Activated B cell treated with CpG ODN at 0.5 μM for 24 hours (primary cell): Measurements from ENCODE around the gene GRAPL. TPM values are rescaled to one million over a fixed set of nuclear protein-coding genes. Genes with fewer than 3 reads are reported as not detected.
"Not testable (repeated sequence)": the region's sequence is repeated elsewhere in the genome, so short reads cannot be mapped to it uniquely, and the experiment has no call there.

Source experiments
- ATAC-seq: fragments of 200-7000 bp; cut with Tn5 transposase; one replicate; pipeline ENCODE4 v1.10.0; 2021; ENCODE audit warnings: low read depth, mild to moderate bottlenecking, moderate library complexity
- CTCF ChIA-PET: fragments of 350-600 bp; sonication (Branson Sonifier 250); formaldehyde crosslinking; loops from one replicate; lab custom pipeline; 2021; ENCODE audit warnings: antibody characterized with exemption; lab: Charles Lee
- POLR2A ChIA-PET: fragments of 350-600 bp; sonication (Branson Sonifier 250); formaldehyde crosslinking; loops from one replicate; lab custom pipeline; 2021; ENCODE audit warnings: antibody characterized with exemption; lab: Charles Lee
- DNase-seq: peaks from one replicate; pipeline ENCODE4 v3.0.0; 2022
- H3K27ac Mint-ChIP-seq: one replicate; pipeline ENCODE4 v1.8.0; 2020; ENCODE audit warnings: mixed read lengths
- H3K27me3 Mint-ChIP-seq: one replicate; pipeline ENCODE4 v1.8.0; 2021; ENCODE audit warnings: mixed read lengths
- H3K36me3 Mint-ChIP-seq: one replicate; pipeline ENCODE4 v1.8.0; 2021; ENCODE audit warnings: low read depth, mixed read lengths
- H3K4me1 Mint-ChIP-seq: one replicate; pipeline ENCODE4 v1.8.0; 2021; ENCODE audit warnings: mixed read lengths
- H3K4me3 Mint-ChIP-seq: one replicate; pipeline ENCODE4 v1.8.0; 2020; ENCODE audit warnings: mild to moderate bottlenecking, mixed read lengths
- H3K9me3 Mint-ChIP-seq: one replicate; pipeline ENCODE4 v1.8.0; 2020; ENCODE audit warnings: mixed read lengths
- intact Hi-C: fragments of 100-400 bp; cut with micrococcal nuclease; formaldehyde crosslinking; loops from one replicate; pipeline ENCODE4 v1.15.1; 2024
- total RNA-seq: library from RNA; stranded (reverse); gene quantifications from 2 replicates; pipeline ENCODE4 v1.2.3, GENCODE V29; 2022

GRAPL gene
- total RNA-seq, 1 donor from 2014 or later: 59.0 TPM

DNA sequence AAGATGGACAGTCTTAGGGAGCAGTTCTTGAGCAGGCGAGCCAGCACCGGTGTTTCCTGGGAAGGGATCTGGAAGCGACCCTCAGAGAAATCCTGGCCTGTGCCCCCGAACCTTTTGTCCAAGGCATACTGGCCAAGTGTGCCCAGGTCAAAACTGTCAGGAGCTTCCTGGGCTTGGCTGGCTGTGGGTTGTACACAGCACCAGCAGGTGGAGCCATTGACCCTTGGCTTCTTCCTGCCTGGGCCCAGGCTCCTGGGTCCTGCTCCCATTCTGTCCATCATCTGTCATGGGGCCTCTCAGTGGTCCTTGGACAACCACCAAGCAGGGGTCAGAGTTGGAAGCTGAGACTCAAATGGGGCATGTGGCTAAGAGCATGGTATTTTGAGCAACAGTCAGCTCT lies 15.0 kb downstream of the GRAPL start:
- DNase-seq, H3K9me3 Mint-ChIP-seq, H3K27me3 Mint-ChIP-seq, CTCF ChIA-PET, H3K36me3 Mint-ChIP-seq, H3K4me1 Mint-ChIP-seq, ATAC-seq, H3K27ac Mint-ChIP-seq, POLR2A ChIA-PET, H3K4me3 Mint-ChIP-seq, intact Hi-C loops: not testable (repeated sequence)

DNA sequence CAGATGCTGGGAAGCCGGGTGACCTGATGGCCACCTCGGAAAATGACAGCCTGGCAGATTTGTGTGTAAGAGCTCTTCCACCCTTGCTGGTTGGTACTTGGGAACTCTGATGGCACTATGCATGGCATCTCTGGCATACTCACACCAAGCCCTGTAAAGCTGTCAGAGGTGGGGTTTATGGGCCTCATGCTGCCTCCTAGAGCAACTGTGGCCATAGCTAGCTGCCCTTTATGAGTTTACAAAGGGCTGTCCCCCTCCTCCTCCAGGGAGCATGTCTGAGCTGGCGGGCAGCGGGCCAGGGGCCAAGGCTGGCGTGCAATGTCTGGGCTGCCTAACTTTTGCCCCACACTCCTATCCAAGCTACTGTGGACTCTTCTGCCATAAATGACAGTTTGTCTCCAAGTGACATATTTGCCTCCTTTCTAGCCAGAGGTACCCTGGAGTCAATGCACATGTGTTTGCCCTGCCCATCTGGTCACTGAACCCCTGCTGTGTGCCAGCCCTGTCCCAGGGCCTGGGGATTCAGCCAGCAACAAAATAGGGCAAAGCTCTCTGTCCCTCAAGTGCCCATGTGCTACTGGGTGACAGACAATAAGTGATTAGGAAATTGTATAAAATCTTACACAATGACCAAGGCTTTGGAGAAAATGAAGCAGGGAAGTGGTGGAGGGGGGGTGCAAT lies 15.8 kb downstream of the GRAPL start:
- H3K36me3 Mint-ChIP-seq, DNase-seq, H3K4me1 Mint-ChIP-seq, H3K4me3 Mint-ChIP-seq, intact Hi-C loops, POLR2A ChIA-PET, H3K27ac Mint-ChIP-seq, ATAC-seq, H3K27me3 Mint-ChIP-seq, CTCF ChIA-PET, H3K9me3 Mint-ChIP-seq: not testable (repeated sequence)

DNA sequence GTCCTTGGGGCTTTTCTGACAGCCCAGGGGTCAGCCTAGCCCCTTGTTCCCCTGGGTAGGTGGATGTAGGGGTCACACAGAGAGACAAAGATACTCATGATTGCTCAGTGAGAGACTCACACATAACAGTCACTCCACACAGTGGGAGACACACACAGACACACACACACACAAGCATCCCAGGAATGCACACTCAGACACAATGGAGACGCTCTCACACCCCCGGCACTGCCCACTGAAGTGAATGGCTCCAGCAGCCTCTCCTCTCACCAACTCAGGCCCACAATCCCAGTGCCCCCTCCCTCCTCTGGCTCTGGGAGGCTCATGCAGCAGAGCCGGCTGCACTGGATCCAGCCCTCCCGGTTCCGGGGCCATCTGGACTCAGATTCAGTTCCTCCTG lies 17.0 kb downstream of the GRAPL start:
- ATAC-seq, intact Hi-C loops, H3K4me1 Mint-ChIP-seq, POLR2A ChIA-PET, H3K27me3 Mint-ChIP-seq, CTCF ChIA-PET, H3K4me3 Mint-ChIP-seq, H3K36me3 Mint-ChIP-seq, DNase-seq, H3K9me3 Mint-ChIP-seq: not testable (repeated sequence)
- peak overlapping the region; percentile 53 for H3K27ac Mint-ChIP-seq

DNA sequence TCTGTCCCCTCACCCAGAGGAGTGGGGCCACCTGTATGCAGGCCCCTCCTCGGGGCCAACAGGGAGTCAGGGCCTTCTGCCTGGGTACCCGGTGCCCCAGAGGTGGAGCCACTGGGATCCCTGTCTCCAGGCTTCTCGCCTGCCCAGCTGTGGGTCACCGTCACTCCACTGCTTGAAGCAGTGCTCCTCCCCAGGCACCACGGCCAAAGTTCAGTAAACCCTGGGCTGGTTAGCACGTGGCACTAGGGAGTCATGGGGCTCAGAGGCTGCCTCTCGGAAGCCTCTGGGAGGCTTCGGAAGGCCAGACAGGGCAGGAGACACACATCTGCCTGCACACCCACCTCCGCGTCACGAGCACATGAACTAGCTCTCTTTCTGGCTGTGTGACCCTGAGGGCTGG lies 18.1 kb downstream of the GRAPL start:
- ATAC-seq, H3K9me3 Mint-ChIP-seq, POLR2A ChIA-PET, H3K4me1 Mint-ChIP-seq, H3K27ac Mint-ChIP-seq, intact Hi-C loops, H3K36me3 Mint-ChIP-seq, H3K4me3 Mint-ChIP-seq, H3K27me3 Mint-ChIP-seq, CTCF ChIA-PET, DNase-seq: not testable (repeated sequence)

DNA sequence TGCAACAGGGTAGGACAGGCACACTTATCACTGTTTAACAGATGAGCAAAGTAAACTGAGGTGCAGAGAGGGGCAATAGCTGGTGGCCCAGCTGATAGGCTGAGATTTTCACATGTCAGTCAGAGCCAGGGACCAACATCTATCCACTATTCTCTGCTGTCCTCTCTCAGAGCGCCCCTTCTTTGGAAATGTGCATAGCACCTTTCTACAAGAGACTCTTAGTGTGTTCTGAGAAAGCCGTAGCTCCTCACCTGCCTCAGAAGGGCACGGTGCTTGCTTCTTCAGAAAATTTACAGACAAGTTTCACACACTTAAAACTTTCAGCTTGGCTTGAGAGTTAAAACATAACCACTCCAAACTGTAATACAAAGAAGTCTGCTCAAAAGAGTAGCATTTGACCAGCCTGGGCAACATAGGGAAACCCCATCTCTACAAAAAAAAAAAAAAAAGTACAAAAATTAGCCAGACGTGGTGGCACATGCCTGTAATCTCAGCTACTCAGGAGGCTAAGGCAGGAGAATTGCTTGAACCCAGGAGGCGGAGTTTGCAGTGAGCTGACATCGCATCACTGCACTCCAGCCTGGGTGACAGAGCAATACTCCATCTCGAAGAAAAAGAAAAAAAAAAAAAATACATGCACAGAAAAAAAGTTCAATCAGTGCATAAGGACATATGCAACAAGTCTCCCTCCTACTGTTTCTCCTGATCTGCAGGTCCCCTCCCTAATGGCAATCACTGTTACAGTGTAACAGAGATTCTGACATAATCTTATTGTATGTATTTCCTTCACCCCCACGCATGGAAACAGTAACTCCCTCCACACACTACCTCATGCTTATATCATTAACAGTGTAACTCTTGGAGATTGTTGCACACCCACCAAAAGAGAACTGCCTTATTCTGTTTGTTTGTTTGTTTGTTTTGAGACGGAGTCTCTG lies 23.6 kb downstream of the GRAPL start:
- H3K4me1 Mint-ChIP-seq, DNase-seq, H3K36me3 Mint-ChIP-seq, intact Hi-C loops, POLR2A ChIA-PET, H3K9me3 Mint-ChIP-seq, CTCF ChIA-PET, H3K27ac Mint-ChIP-seq, ATAC-seq, H3K4me3 Mint-ChIP-seq, H3K27me3 Mint-ChIP-seq: not testable (repeated sequence)

DNA sequence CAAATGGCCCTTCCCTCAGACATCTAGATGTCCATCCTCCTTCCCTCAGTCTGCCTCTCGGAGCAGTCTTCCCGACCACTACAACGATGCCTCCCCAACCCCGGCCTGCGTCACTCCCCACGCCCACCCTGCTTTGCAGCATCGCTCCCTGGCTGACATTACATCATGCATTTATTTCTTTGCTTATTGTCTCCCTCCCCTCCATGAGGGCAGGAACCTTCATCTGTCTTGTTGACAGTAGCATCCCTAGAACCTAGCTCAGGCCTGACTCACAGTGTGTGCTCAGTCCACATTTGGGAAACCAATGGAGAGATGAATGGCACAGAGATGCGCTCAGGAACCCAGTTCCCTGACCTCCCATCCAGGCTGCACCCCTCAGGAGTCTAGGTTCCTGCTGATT lies 30.2 kb downstream of the GRAPL start:
- CTCF ChIA-PET, H3K27me3 Mint-ChIP-seq, H3K4me3 Mint-ChIP-seq, intact Hi-C loops, ATAC-seq, H3K4me1 Mint-ChIP-seq, DNase-seq, POLR2A ChIA-PET, H3K9me3 Mint-ChIP-seq, H3K36me3 Mint-ChIP-seq, H3K27ac Mint-ChIP-seq: not testable (repeated sequence)

DNA sequence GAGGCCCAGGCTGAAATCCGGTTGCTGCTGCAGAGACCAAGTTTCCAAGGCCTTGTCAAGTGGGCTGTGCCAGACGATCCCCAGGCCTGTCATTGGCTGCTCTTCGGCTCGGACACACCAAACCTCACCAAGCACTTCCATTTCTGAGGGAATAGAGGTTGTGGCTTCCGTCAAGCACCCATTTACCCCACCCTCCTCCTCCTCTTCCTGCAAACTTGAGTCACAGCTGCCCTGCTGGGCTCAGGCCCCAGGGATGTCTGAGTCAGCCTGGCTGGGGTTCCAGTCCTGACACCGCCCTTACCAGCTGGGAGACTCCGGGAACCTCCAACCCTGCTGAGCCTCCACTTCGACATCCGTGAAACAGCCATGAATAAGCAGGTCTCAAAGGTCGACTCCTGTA lies 31.1 kb downstream of the GRAPL start:
- DNase-seq, intact Hi-C loops, H3K9me3 Mint-ChIP-seq, ATAC-seq, POLR2A ChIA-PET, H3K36me3 Mint-ChIP-seq, H3K4me1 Mint-ChIP-seq, H3K4me3 Mint-ChIP-seq, CTCF ChIA-PET, H3K27ac Mint-ChIP-seq, H3K27me3 Mint-ChIP-seq: not testable (repeated sequence)

DNA sequence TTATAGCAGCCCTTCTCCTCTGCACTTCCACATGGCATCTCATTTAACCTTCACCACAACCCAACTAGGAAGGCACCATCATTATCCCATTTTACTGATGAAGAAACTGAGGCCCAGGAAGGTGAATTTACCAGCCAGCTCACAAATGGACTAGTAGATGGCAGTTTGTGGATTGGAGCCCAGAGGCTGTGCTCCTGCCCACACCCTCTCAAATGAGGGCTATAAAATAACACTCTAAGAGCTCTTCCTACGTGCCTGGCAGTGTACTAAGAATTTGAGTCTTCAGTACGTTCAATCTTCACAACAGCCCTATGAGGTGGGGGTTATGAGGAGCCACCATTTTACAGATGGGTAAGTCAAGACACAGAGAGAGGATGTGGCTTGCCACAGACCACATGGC lies 31.5 kb downstream of the GRAPL start:
- not testable (repeated sequence) for DNase-seq, H3K27ac Mint-ChIP-seq

DNA sequence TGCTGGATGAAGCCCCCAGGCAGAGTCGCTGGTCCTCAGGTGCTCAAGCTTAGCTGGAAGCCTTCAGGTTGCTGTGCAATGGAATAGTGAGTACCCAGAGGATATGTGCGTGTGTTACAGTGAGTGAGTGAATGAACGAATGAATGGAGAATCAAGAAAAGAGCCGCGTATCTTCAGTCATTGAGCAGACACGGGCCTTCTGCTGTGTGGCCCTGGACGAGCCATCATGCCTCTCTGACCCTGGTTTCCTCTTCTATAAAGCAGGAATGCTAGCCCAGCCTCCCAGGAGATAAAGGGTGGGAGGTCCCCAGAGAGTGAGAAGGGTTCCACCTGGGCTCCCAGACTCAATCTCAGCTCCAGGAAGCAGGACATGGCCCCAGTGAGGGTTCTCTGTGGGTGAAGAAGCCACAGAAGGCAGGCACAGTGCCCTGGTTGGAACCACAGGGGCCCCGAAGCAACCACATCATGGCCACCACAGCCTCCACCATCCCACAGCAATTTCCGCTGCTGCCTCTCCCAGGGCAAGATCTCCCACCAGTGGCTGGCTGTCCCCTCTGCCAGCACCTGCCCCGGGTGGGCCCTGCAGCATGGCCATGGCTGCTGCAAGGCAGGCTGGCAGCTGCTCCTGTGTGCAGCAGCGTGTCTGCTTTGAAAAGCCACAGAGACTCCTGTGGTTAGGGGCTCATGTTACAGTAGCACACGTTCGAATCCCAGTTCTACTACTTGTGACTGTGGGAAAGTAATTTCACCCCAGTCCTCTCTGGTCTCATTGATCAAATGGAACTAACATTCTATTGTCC lies 34.1 kb downstream of the GRAPL start:
- CTCF ChIA-PET, DNase-seq, H3K27me3 Mint-ChIP-seq, H3K27ac Mint-ChIP-seq, H3K36me3 Mint-ChIP-seq, H3K4me3 Mint-ChIP-seq, H3K4me1 Mint-ChIP-seq, H3K9me3 Mint-ChIP-seq, intact Hi-C loops, POLR2A ChIA-PET: not testable (repeated sequence)
- peak; percentile 60 for ATAC-seq

More for the DNA sequence above, 31.5 kb downstream of the GRAPL start:
- H3K27me3 Mint-ChIP-seq, ATAC-seq, H3K4me3 Mint-ChIP-seq, H3K36me3 Mint-ChIP-seq, POLR2A ChIA-PET, intact Hi-C loops, CTCF ChIA-PET, H3K9me3 Mint-ChIP-seq, H3K4me1 Mint-ChIP-seq: not testable (repeated sequence)

DNA sequence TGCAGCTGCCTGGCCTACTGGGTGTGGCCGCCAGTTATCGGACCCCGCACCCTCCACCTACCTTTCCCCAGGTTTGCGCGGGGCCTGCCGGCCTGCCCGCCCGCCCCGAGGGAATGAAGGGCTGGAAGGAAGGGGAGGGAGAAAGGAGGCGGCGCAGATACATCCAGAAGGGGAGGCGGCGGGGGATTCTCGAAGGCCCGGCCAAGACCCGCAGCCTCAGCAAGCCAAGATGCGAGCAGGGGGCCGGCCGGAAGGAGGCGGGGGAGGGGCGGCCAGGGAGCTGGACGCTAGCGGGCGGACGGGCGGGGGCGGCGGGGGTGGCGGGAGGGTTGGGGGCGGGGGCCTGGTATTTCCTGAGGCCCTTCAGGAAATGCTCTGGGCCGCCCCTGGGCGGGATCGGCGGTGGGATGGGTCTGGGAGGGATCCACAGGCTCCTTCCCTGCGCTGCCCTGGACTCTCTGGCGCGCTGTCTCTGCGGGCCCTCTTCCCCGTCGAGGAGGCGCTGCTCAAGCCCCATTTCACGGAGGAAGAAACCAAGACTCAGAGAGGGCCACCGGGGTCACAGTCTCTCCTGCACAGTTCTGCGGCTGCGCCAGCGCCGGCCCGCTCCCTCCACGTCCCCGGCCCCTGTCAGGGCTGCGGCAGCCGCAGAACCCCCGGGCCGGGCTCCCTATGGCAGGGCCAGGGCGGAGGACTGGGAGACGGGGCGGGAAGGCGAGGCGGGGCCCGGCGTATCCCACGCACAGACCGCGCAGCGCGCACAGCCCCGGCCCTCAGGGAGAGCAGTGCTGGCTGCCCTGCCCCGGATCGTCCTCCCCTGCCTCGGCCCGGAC lies 35.2 kb downstream of the GRAPL start:
- H3K4me3 Mint-ChIP-seq, H3K36me3 Mint-ChIP-seq, intact Hi-C loops, H3K4me1 Mint-ChIP-seq, H3K27ac Mint-ChIP-seq, DNase-seq, H3K9me3 Mint-ChIP-seq, CTCF ChIA-PET, POLR2A ChIA-PET, H3K27me3 Mint-ChIP-seq: not testable (repeated sequence)
- ATAC-seq: peak; percentile 54

DNA sequence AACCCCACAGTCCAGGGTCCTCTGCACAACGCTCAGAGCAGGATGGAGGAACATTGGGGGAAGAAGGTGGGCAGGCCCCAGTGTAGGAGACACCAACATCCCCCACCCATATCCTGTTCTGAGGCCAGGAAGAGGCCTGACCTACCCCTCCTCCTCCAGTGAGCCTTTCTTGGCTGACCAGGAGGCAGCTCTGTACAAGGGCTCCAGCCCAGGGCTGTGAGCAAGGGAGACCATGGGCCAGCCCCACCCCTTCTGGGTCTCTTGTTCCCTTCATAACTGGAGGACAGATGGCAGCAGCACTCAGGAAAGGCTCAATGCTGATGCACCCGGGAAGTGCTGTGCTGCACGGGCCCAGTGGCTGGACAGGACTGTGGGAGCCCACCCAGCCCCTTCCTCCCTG lies 47.0 kb downstream of the GRAPL start:
- ATAC-seq, intact Hi-C loops, H3K4me1 Mint-ChIP-seq, H3K9me3 Mint-ChIP-seq, DNase-seq, H3K27ac Mint-ChIP-seq, POLR2A ChIA-PET, H3K36me3 Mint-ChIP-seq, H3K4me3 Mint-ChIP-seq, CTCF ChIA-PET, H3K27me3 Mint-ChIP-seq: not testable (repeated sequence)
